ENCODE results near the gene NLRC5.

NLRC5 gene

GRCh38 chr16:56977216-56977615, 12.1 kb upstream of the NLRC5 start:
- Histone ChIP-seq H3K79me2 (ENCODE audit: insufficient read depth, low read length) (no peaks in the 10 kb centered on the region), H3K4me3 (ENCODE audit: low read depth in 1 of 2, low read length in 2 of 2) (no peak overlapping the region), H3K27me3 (ENCODE audit: insufficient read depth, low read length, poor library complexity) (peaks cover 2% of the 10 kb centered on the region), H3K4me1 (ENCODE audit: insufficient read depth, low read length) (no peaks in the 10 kb centered on the region), H3K4me2 (ENCODE audit: insufficient read depth, low read length) (no peak overlapping the region), H3K9me3 (ENCODE audit: insufficient read depth, low read length, severe bottlenecking) (no peaks in the 10 kb centered on the region), H3K9ac (ENCODE audit: low read depth, low read length) (no peak overlapping the region), H3K36me3 (ENCODE audit: insufficient read depth, low read length) (no peaks in the 10 kb centered on the region), H4K20me1 (ENCODE audit: insufficient read depth, low read length) (no peaks in the 10 kb centered on the region), H3K27ac (ENCODE audit: low read length) (no peak overlapping the region), H2AFZ (ENCODE audit: low read depth, low read length) (no peak overlapping the region)
- ATAC-seq (ENCODE audit: insufficient read depth, low read depth) (no peak), DNase-seq (no peak)
- TF ChIP-seq EZH2 (IDR thresholded peaks at IDR 0.05; ENCODE audit: borderline replicate concordance, low read depth, low read length, severe bottlenecking), result no peak
- TF ChIP-seq, protein P1, sequence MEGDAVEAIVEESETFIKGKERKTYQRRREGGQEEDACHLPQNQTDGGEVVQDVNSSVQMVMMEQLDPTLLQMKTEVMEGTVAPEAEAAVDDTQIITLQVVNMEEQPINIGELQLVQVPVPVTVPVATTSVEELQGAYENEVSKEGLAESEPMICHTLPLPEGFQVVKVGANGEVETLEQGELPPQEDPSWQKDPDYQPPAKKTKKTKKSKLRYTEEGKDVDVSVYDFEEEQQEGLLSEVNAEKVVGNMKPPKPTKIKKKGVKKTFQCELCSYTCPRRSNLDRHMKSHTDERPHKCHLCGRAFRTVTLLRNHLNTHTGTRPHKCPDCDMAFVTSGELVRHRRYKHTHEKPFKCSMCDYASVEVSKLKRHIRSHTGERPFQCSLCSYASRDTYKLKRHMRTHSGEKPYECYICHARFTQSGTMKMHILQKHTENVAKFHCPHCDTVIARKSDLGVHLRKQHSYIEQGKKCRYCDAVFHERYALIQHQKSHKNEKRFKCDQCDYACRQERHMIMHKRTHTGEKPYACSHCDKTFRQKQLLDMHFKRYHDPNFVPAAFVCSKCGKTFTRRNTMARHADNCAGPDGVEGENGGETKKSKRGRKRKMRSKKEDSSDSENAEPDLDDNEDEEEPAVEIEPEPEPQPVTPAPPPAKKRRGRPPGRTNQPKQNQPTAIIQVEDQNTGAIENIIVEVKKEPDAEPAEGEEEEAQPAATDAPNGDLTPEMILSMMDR (IDR thresholded peaks at IDR 0.05; ENCODE audit: borderline replicate concordance, extremely low read depth, low read length, poor library complexity, severe bottlenecking), result no peak

DNA sequence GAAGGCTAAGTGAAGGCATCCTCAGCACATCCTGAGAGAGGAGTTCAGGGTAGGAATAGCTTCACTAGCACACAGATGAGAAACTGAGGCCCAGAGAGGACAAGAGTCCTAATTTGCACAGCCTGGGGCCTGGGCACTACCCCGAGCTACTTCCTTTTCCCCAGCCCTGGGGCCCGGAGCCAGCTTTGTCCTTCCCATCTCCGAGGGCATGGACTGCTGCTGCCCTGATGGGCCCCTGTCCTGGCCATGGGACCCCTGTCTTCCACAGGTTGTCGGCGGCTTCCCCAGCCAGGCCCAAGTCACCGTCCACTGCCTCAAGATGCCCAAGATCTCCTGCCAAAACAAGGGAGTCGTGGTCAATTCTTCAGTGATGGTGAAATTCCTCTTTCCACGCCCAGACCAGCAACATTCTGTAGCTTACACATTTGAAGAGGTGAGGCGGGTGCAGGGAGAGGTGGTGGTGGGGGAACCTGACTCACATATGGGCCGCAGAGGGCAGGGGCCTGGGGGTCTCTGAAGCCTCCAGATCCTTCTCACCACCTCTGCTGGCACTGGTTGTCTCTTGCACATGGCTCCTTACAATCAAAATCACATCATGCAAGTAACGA, 11.4 kb upstream of the NLRC5 start:
- Histone ChIP-seq H3K9me3 (ENCODE audit: insufficient read depth, low read length, severe bottlenecking) (no peaks in the 10 kb centered on the region), H4K20me1 (ENCODE audit: insufficient read depth, low read length) (no peaks in the 10 kb centered on the region), H3K36me3 (ENCODE audit: insufficient read depth, low read length) (no peaks in the 10 kb centered on the region), H3K4me1 (ENCODE audit: insufficient read depth, low read length) (no peaks in the 10 kb centered on the region), H3K9ac (ENCODE audit: low read depth, low read length) (no peak overlapping the region), H3K27ac (ENCODE audit: low read length) (no peak overlapping the region), H3K79me2 (ENCODE audit: insufficient read depth, low read length) (no peaks in the 10 kb centered on the region), H2AFZ (ENCODE audit: low read depth, low read length) (no peak overlapping the region), H3K27me3 (ENCODE audit: insufficient read depth, low read length, poor library complexity) (peaks cover 2% of the 10 kb centered on the region), H3K4me2 (ENCODE audit: insufficient read depth, low read length) (no peak overlapping the region), H3K4me3 (ENCODE audit: low read depth in 1 of 2, low read length in 2 of 2) (no peak overlapping the region)
- TF ChIP-seq EZH2 (IDR thresholded peaks at IDR 0.05; ENCODE audit: borderline replicate concordance, low read depth, low read length, severe bottlenecking), result no peak
- TF ChIP-seq, protein P1 (IDR thresholded peaks at IDR 0.05; ENCODE audit: borderline replicate concordance, extremely low read depth, low read length, poor library complexity, severe bottlenecking), result no peak
- no peak for DNase-seq
- no peak for ATAC-seq (ENCODE audit: insufficient read depth, low read depth)

GRCh38 chr16:56980201-56980535, 9.2 kb upstream of the NLRC5 start:
- no peak overlapping the region for H3K9ac ChIP-seq (ENCODE audit: low read depth, low read length)
- no peak overlapping the region for H3K27ac ChIP-seq (ENCODE audit: low read length)
- TF ChIP-seq EZH2 (IDR thresholded peaks at IDR 0.05; ENCODE audit: borderline replicate concordance, low read depth, low read length, severe bottlenecking), result no peak
- TF ChIP-seq, protein P1 (IDR thresholded peaks at IDR 0.05; ENCODE audit: borderline replicate concordance, extremely low read depth, low read length, poor library complexity, severe bottlenecking), result no peak
- no peaks in the 10 kb centered on the region for H4K20me1 ChIP-seq (ENCODE audit: insufficient read depth, low read length)
- no peaks in the 10 kb centered on the region for H3K79me2 ChIP-seq (ENCODE audit: insufficient read depth, low read length)
- ATAC-seq (ENCODE audit: insufficient read depth, low read depth) (no peak), DNase-seq (no peak)
- no peak overlapping the region for H2AFZ ChIP-seq (ENCODE audit: low read depth, low read length)
- H3K27me3 ChIP-seq (ENCODE audit: insufficient read depth, low read length, poor library complexity), result peaks cover 2% of the 10 kb centered on the region
- no peaks in the 10 kb centered on the region for H3K4me1 ChIP-seq (ENCODE audit: insufficient read depth, low read length)
- H3K9me3 ChIP-seq (ENCODE audit: insufficient read depth, low read length, severe bottlenecking), result no peaks in the 10 kb centered on the region
- H3K4me3 ChIP-seq (ENCODE audit: low read depth in 1 of 2, low read length in 2 of 2), result no peak overlapping the region
- no peak overlapping the region for H3K4me2 ChIP-seq (ENCODE audit: insufficient read depth, low read length)
- H3K36me3 ChIP-seq (ENCODE audit: insufficient read depth, low read length), result no peaks in the 10 kb centered on the region

All from DND-41 (cell line).